Panc1 (cell line): ENCODE data around the gene DUOXA1. TPM values are rescaled to one million over a fixed set of nuclear protein-coding genes. Genes with fewer than 3 reads are reported as not detected.

Source experiments
- ATAC-seq: fragments of 200-7000 bp; cut with Tn5 transposase; 2 replicates; pipeline ENCODE4 v1.9.1; 2020; ENCODE audit warnings: mild to moderate bottlenecking, moderate library complexity
- BruUV-seq: library from RNA; stranded (reverse); fragments of 400-500 nt; replicated peaks from 2 replicates; lab custom pipeline; 2021; lab: Mats Ljungman, UMichigan
- CTCF ChIA-PET: fragments of 300-600 bp; sonication (Branson Sonifier 250); formaldehyde crosslinking; loops from one replicate; lab custom pipeline; 2022; ENCODE audit warnings: antibody characterized with exemption; lab: Charles Lee
- POLR2A ChIA-PET: fragments of 300-600 bp; sonication (Branson Sonifier 250); formaldehyde crosslinking; loops from one replicate; lab custom pipeline; 2022; ENCODE audit warnings: antibody characterized with exemption; lab: Charles Lee
- DNase-seq: peaks from one replicate; pipeline ENCODE4 v3.0.0-alpha.2; 2010; ENCODE audit warnings: low read depth, low spot score
- H3K27ac ChIP-seq: 2 replicates; pipeline ENCODE4 v1.5.1; 2011; ENCODE audit warnings: mild to moderate bottlenecking, low read length, inconsistent platforms
- H3K27me3 ChIP-seq: fragments of 200-500 bp; sonication (Bioruptor generic); 2 replicates; pipeline ENCODE4 v1.6.0; 2014; ENCODE audit warnings: low read length, inconsistent platforms; ENCODE audit not compliant: control insufficient read depth, insufficient read depth
- H3K36me3 ChIP-seq: fragments of 200-500 bp; sonication (Bioruptor generic); 2 replicates; pipeline ENCODE4 v1.5.1; 2014; ENCODE audit warnings: inconsistent platforms, mild to moderate bottlenecking, low read length, moderate library complexity; ENCODE audit not compliant: control insufficient read depth, insufficient read depth
- H3K4me1 ChIP-seq: 2 replicates; pipeline ENCODE4 v1.5.1; 2011; ENCODE audit warnings: inconsistent platforms, mild to moderate bottlenecking, low read length, moderate library complexity; ENCODE audit not compliant: control insufficient read depth, insufficient read depth
- H3K4me3 ChIP-seq, 2 experiments: 2 replicates each; pipeline ENCODE4 v1.5.1; 2011 to 2012; ENCODE audit warnings: low read depth in 2 of 2, low read length in 2 of 2, mild to moderate bottlenecking in 2 of 2, inconsistent platforms in 1 of 2, moderate library complexity in 1 of 2
- H3K9me3 ChIP-seq: fragments of 200-500 bp; sonication (Bioruptor generic); 2 replicates; pipeline ENCODE4 v1.5.1; 2014; ENCODE audit warnings: low read depth, mild to moderate bottlenecking, inconsistent platforms, low read length, moderate library complexity; ENCODE audit not compliant: control insufficient read depth, insufficient read depth
- POLR2AphosphoS5 ChIP-seq: IDR thresholded peaks from 2 replicates; pipeline ENCODE4 v1.6.1; 2012; ENCODE audit warnings: mild to moderate bottlenecking, low read depth, low read length, moderate library complexity
- SIN3A ChIP-seq: IDR thresholded peaks from 2 replicates; pipeline ENCODE4 v1.6.1; 2012; ENCODE audit warnings: low read depth, mild to moderate bottlenecking, low read length, moderate library complexity, borderline replicate concordance; ENCODE audit not compliant: insufficient read depth
- TCF7L2 ChIP-seq: IDR thresholded peaks from 2 replicates; pipeline ENCODE4 v1.6.1; 2011; ENCODE audit warnings: mild to moderate bottlenecking, low read depth, low read length, inconsistent platforms
- in situ Hi-C: cut with HindIII; loops from 2 replicates; pipeline ENCODE4 v1.10.0; 2016; ENCODE audit warnings: low sequenced_read_pairs, low pct_unique_long_range_greater_than_20kb
- intact Hi-C: fragments of 100-400 bp; cut with micrococcal nuclease; formaldehyde crosslinking; loops from one replicate; pipeline ENCODE4 v1.10.0; 2022; ENCODE audit not compliant: unreplicated experiment
- total RNA-seq: library from RNA; stranded (reverse); gene quantifications from one replicate; pipeline ENCODE4 v1.2.1, GENCODE V29; 2021; ENCODE audit not compliant: unreplicated experiment
- TF ChIP-seq, protein P1 (sequence below), 2 experiments: IDR thresholded peaks; 2 replicates each; pipeline ENCODE4 v1.6.1; 2011 to 2012; ENCODE audit warnings: low read depth in 2 of 2, control low read depth in 1 of 2, low read length in 1 of 2, mild to moderate bottlenecking in 1 of 2, moderate library complexity in 1 of 2; ENCODE audit not compliant: insufficient read depth in 1 of 2
- TF ChIP-seq, protein P2 (sequence below): fragments of 450-650 bp; IDR thresholded peaks from 2 replicates; pipeline ENCODE4 v1.5.1; 2017; ENCODE audit warnings: mild to moderate bottlenecking

The DUOXA1 gene
- total RNA-seq, 1 experiment from 2014 or later = not detected

DNA sequence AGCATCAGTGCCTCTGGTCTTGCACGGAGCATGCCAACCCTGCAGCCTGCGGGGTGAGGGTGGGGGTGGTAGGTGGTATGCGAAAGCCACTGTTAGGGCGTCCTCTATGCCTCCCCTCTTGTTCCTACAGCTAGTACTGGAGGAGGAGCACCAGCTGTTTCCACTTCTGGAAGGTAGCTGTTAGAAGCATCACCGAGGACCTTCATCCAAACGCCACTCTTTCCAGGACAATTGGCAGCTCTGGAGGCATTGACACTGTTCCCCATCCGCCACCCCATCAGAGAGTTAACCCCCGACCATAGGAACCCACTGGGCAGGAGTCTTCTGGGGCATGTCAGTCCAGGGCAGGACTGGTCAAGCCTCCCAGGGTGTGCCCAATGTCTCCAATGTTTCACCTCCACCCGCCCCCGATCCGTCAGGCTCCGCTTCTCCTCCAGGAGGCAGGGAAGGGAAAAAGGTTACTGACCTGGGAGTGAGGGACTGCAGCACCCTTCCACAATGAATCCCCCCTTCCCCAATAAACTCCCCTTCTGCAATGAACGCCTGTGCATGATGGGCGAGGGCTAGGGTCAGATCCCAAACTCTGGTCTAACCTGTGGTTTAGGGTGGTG lies 16.2 kb downstream of the DUOXA1 start:
- ChIA-PET POLR2A (no interaction called here), CTCF (interaction anchor here (0.6 kb wide), 1 partner anchor 274 kb away, joined by 3 read pairs; no protein-coding TSS in a partner anchor)
- BruUV-seq = no TSS peak
- no peak for DNase-seq
- in situ Hi-C loops (no loop called here), intact Hi-C loops (no loop called here)
- Histone ChIP-seq H3K4me1 (peaks cover 14% of the 10 kb centered on the region), H3K27me3 (peaks cover 21% of the 10 kb centered on the region), H3K9me3 (no peaks in the 10 kb centered on the region), H3K36me3 (no peaks in the 10 kb centered on the region), H3K27ac (no peak overlapping the region), H3K4me3 (peak overlapping the region in 1 of 2 experiments; percentile 24; a peak in 3 of 4 replicates)
- no peak for ATAC-seq
- TF ChIP-seq POLR2AphosphoS5 (no peak), SIN3A (no peak), TCF7L2 (no peak)
- TF ChIP-seq, protein P1, sequence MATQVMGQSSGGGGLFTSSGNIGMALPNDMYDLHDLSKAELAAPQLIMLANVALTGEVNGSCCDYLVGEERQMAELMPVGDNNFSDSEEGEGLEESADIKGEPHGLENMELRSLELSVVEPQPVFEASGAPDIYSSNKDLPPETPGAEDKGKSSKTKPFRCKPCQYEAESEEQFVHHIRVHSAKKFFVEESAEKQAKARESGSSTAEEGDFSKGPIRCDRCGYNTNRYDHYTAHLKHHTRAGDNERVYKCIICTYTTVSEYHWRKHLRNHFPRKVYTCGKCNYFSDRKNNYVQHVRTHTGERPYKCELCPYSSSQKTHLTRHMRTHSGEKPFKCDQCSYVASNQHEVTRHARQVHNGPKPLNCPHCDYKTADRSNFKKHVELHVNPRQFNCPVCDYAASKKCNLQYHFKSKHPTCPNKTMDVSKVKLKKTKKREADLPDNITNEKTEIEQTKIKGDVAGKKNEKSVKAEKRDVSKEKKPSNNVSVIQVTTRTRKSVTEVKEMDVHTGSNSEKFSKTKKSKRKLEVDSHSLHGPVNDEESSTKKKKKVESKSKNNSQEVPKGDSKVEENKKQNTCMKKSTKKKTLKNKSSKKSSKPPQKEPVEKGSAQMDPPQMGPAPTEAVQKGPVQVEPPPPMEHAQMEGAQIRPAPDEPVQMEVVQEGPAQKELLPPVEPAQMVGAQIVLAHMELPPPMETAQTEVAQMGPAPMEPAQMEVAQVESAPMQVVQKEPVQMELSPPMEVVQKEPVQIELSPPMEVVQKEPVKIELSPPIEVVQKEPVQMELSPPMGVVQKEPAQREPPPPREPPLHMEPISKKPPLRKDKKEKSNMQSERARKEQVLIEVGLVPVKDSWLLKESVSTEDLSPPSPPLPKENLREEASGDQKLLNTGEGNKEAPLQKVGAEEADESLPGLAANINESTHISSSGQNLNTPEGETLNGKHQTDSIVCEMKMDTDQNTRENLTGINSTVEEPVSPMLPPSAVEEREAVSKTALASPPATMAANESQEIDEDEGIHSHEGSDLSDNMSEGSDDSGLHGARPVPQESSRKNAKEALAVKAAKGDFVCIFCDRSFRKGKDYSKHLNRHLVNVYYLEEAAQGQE (IDR thresholded peaks at IDR 0.05; ENCODE audit: insufficient read depth in 1 of 2, low read depth in 2 of 2, low read length in 1 of 2) = no peak

DNA sequence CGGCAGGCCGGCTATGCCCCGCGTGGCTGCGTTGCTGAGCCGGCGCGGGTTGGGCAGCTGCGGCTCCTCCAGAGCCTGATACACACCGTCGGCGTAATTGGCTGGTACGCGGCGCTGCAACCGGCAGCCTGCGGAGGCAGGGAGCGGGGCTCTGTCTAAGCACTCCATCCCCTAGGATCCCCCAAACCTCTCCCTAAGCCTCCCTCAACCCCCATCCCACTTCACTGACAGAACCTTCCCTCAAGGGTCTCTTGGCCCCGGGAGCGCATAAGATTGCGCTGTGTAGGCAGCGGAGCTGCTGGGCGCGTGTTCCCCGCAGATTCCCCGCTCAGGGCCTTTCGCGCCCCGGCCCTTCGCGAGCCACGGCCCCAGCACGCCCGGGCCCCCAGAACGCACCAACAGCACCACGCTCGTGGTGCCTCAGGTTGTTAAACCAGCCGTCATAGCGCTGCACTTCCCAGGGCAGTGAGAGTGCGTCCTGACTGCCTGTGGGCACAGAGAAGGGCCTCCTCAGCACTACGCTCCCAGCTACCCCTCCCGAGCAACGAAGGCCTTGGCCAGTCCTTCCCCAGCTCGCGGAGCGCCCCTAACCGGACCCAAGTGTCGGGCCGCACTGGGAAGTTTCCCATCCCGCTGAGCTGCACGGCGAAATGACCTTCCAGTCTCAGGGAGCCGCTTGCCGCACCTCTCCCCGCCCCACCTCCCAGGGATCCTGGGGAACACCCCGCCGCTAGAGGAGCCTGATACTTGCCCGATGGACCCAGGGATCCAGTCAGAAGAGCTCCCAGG lies 16.9 kb downstream of the DUOXA1 start:
- peak; percentile 72 for ATAC-seq
- in situ Hi-C loops (no loop called here), intact Hi-C loops (no loop called here)
- H3K9me3 ChIP-seq = no peaks in the 10 kb centered on the region
- no peaks in the 10 kb centered on the region for H3K36me3 ChIP-seq
- BruUV-seq = no TSS peak
- ChIA-PET CTCF (interaction anchor here (0.6 kb wide), 1 partner anchor 275 kb away, joined by 3 read pairs; no protein-coding TSS in a partner anchor), POLR2A (no interaction called here)
- peak overlapping the region; percentile 24 to 31 for H3K4me3 ChIP-seq
- no peak overlapping the region for H3K27ac ChIP-seq
- H3K27me3 ChIP-seq = peaks cover 21% of the 10 kb centered on the region
- TF ChIP-seq, protein P1 (IDR thresholded peaks at IDR 0.05; ENCODE audit: insufficient read depth in 1 of 2, low read depth in 2 of 2, low read length in 1 of 2) = no peak
- TF ChIP-seq SIN3A (no peak), TCF7L2 (no peak), POLR2AphosphoS5 (no peak)
- TF ChIP-seq, protein P2, sequence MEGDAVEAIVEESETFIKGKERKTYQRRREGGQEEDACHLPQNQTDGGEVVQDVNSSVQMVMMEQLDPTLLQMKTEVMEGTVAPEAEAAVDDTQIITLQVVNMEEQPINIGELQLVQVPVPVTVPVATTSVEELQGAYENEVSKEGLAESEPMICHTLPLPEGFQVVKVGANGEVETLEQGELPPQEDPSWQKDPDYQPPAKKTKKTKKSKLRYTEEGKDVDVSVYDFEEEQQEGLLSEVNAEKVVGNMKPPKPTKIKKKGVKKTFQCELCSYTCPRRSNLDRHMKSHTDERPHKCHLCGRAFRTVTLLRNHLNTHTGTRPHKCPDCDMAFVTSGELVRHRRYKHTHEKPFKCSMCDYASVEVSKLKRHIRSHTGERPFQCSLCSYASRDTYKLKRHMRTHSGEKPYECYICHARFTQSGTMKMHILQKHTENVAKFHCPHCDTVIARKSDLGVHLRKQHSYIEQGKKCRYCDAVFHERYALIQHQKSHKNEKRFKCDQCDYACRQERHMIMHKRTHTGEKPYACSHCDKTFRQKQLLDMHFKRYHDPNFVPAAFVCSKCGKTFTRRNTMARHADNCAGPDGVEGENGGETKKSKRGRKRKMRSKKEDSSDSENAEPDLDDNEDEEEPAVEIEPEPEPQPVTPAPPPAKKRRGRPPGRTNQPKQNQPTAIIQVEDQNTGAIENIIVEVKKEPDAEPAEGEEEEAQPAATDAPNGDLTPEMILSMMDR = no peak
- no peak for DNase-seq
- peaks cover 14% of the 10 kb centered on the region for H3K4me1 ChIP-seq
